GM19372 (cell line): ENCODE measurements around the gene ADTRP.

Source experiments
- ATAC-seq: cut with Tn5 transposase; IDR thresholded peaks from one replicate; pipeline ENCODE4 v1.9.1; 2021; ENCODE audit warnings: mild to moderate bottlenecking, low read depth, moderate library complexity; ENCODE audit not compliant: unreplicated experiment

The ADTRP gene, protein sequence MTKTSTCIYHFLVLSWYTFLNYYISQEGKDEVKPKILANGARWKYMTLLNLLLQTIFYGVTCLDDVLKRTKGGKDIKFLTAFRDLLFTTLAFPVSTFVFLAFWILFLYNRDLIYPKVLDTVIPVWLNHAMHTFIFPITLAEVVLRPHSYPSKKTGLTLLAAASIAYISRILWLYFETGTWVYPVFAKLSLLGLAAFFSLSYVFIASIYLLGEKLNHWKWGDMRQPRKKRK

DNA sequence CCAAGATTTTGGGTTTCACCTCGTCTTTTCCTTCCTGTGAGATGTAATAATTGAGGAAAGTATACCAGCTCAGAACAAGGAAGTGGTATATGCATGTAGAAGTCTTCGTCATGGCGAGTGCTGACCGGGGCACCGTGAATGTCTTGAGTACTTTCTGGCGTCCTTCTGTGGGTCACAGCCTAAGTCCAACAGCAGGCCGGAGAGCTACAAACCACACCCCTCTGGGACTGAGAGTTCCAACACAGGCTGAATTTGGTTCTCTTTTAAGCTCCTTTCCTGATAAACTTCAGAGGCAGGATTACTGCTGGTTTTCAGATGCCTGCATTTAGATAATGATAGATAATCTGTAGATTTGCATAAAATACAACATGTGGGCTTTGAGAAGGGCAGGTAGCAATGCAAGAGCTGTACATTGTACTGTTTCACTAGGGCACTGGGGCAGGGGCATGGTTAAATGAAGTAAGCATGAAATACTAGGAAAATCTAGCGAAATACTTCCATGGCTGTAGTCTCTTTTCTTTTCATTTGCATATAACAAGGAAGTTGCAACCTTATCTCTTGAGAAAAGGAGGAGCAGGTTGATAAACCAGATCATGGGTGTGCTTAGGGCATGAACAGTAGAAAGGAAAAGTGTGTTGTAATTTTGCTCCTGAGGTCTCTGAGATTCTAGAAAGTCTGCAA, at the start of gene ADTRP:
Gene ADTRP (minus strand): TSS at position 156 of the 681 bp plus-strand sequence. CDS start 44 bp downstream, at position 112.
- no peak for ATAC-seq

DNA sequence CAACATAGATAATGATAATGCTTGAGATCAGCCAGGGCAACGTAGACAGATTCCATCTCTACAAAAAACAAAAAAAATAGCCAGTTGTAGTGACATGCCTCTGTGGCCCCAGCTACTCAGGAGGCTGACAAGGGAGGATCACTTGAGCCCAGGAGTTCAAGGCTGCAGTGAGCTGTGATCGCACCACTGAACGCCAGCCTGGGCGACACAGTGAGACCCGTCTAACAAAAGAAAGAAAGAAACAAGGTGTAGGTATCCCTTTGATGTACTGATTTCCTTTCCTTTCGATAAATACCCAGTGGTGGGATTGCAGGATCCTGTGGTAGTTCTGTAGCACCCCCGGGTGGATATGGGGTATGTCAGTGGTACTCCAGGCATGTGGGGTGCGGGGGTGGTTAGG, 48.2 kb upstream of the ADTRP start:
- no peak for ATAC-seq

DNA sequence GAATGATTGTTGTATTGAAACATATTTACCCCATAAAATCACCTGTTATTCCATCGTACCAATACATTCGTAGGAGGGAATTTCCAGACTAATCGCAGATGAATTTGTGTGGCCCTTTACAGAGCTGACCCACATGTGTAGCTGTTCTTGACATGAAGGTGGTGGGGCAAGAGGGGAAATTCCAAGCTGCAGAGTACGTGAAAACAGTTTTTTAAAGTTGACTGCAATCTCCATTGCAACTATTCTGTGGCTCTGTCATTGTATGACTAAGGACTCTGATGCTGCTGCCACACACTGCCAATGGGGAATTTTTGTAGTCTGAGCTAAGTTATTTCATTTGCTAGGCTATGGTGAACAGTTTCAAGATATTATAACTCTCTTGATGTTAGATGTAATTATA, 46.4 kb upstream of the ADTRP start:
- peak; percentile 72 for ATAC-seq

DNA sequence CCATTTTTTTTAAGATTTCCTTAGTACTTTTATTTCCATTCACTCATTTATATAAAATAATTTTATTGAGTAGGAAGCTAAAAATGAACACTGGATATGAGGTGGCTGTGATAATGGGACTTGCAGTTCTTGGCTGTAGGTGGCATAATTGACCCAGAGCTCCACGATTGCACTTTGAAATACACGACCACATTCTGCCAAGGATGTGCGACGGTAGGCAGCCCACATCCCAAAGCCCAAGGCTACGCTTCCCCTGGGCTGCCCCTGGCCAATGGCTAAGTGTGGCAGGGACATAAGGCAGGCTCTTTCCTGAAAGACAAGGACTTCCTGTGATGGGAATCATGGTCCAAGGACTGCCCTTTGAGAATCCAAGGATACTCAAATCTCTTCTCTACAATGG, 43.7 kb upstream of the ADTRP start:
- no peak for ATAC-seq

DNA sequence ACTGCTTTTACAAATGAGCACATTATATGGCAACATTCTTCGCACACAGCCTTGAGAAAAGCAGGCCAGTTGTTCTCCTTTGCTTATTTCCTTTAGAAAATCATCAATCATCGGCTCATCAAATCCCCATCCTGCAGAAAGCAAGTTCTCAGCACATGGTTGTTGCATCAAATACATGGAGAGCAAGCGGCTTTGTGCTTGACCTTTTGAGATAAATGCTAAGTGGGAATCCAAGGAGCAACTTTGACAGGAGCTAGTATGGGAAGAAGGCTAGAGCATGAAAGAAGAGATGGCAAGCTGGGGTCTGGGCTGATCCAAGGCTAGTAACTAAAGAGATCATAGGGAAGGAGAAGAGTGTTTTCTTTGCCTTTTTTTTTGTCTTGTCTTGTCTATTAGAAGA, 43.2 kb upstream of the ADTRP start:
- no peak for ATAC-seq

GRCh38 chr6:11820821-11821220, 42.2 kb upstream of the ADTRP start:
- no peak for ATAC-seq

DNA sequence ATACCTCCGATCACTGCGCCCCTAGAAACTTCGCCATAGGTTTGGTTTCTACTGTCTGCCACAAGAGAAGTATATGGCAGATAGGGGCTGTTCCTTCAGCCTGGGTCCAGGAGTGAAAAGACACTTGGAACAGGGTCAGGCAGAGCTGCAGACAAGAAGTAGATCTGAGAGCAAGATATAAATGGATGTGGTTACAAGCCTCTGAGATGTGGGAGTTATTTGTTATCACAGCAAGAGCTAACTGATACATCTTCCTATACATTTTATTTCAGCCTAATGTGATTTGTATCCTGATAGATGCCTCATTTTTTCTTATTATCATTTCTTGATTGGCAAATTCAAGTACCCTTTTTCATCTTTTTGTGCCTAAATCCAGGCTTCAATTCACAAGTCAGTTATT, 40.9 kb upstream of the ADTRP start:
- no peak for ATAC-seq

DNA sequence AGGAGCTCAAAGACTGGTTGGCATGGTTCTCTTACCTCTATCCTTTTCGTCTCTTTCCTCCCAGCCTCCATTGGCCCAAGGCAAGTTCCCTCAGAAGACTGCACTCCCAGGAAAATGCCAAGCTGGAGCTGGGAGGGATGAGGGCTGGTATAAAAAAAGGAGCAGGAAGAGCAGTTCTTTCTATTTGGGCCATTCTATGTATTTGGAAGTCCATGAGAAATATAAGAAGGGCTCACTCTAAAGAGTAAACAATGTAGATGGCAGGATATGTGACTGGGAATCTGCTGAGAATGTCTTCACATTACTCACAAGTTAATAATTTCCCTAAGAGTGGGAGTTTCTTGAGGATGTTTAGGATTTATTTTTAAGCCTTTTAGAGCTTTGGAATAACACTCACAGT, 36.6 kb upstream of the ADTRP start:
- ATAC-seq: no peak

- ATAC-seq: no peak
Observed at GRCh38 chr6:11814819-11815218, 36.2 kb upstream of the ADTRP start.

- ATAC-seq: no peak
Observed at GRCh38 chr6:11814106-11814505, 35.5 kb upstream of the ADTRP start.

DNA sequence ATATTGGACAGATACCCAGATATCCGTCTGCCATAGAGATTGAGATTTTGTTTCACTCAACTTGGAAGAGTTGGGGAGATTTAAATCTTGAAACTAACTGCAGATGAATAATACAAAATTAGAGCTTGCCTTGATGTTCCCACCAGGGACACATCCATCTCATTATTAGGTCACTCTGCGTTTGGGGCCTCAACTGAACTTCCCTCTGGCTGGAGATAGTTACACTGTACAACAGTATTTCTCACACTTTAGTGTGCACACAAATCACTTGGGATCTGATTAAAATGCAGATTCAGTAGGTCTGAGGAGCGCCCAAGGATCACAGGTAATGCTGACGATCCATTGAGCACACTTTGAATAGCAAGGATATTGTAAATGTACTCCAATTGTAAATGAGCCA, 35.0 kb upstream of the ADTRP start:
- no peak for ATAC-seq

GRCh38 chr6:11812951-11813350, 34.3 kb upstream of the ADTRP start:
- no peak for ATAC-seq

DNA sequence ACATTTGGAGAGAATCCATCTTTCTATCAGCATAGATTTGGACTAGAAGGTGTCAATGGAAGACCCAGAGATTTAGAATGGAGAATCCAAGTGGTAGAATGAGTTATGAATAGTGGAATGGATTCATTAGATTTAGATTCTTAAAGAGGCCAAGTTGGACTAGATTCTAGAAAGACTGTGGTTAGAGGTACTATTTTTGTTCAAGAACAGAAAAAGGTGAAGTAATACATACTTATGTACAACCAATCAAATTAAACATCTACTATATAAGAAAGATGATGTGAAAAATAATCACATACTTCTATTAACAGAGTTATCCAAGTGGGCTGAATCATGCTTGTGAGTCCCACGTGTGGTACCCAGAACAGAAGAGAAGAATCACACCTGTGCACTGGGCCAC, 33.8 kb upstream of the ADTRP start:
- no peak for ATAC-seq

DNA sequence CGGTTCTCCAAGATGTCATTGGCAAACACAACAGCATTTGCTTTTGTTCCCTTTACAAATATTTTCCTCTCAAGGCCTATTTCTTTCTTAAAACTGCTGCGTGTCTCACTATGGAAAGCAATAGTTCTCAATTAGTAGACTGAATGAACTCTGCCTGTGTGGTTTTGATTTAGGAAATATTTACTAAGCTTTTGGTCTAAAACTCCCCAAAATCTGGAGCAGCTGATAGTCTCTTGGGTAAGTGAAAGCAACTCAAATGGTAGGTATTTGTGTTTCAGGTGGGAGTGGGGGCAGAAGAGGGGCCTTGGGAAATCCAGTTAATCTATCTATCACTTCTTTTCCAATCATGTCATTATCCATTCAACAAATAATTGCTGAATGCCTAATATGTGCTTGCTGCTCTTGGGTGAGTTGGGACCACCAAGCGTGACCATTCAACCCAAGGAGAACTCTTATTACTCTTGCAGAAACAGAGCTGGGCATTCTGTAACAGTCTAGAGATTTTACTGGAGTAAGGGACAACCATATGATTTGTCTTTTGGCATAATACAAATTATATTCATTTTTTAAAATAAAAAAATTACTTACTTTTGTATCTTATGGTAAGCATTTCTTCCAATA, 33.2 kb upstream of the ADTRP start:
- no peak for ATAC-seq

DNA sequence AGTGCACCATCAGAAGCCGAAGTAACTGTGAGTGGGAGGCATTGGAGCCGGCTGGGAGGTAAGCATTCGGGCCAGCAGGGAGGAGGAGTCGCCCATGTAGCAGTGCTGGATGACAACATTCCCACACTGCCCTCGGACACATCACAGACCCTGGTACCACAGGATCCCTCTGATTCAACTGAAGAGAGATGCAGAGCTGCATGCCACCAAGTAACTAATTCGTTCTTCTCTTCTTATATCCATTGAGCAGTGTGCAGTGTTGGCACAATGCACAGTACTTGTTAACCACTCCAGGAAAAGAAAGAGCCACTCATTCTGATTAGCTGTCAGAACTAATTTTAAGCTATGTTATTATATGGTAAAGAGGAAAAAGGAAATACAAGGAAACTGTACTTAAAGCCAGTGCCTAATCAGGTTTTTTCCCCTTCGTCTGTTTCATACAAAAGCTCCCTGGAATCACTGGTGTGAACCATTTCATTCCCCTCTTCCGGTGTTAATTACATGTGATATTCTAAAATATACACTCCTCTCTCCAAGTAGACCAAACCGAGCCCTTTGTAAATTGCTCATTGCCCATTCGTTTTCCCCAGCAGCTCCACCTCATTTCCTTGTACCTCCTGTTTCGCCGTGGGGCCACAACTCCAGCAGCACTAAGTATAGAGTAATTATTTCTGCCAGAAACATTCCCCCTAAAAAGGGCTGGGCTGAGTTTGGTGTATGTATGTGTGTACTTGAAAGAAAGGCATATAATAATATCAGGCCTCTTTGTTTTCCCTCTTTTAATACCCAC, 32.4 kb upstream of the ADTRP start:
- ATAC-seq: no peak

DNA sequence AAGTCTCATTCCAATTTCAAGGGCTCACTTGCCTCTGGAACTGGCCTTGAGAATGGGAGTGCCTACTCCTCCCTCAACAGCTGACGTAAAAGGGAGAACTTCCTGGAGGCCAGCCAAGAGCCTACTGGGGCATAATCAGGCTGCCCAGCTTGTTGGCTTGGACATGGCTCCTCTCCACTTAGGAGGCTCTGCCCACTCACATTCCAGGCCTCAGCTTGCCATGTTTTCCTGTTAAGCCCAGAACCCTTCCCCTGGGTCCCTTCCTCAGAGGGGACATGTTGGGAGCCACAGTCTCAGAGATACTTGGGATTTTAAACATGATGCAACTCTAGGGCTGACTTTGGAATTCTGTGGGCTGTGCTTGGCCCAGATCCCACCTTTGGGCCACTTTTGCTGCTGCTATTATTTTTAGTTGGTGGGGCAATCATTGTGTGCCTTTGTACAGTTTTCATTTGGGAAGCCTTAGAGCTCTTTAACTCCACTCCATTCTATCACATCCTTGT, 31.5 kb upstream of the ADTRP start:
- no peak for ATAC-seq

- ATAC-seq: no peak
Observed at GRCh38 chr6:11808054-11808453, 29.5 kb upstream of the ADTRP start.

GRCh38 chr6:11806561-11807317, 28.1 kb upstream of the ADTRP start:
- no peak for ATAC-seq

GRCh38 chr6:11805259-11806053, 26.9 kb upstream of the ADTRP start:
- no peak for ATAC-seq

DNA sequence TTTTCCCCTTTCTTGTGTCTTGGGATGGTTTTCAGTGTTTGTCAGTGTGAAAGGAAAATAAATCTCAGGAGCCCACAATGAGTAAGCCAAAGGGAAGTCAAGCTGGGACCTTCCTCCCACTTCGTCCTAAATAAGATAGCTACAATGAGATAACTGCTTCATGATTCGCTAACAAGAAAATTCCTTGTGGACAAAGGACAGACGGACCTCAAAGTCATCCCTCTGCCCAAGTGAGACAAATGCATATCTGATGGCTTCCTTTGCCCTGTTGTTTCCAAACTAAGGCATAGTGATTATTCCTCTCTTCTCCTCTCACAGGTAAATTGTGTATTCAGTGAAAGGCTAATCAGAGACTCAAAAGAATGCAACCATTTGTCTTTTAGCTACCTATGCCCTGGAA, 26.1 kb upstream of the ADTRP start:
- no peak for ATAC-seq
